ENCODE measurements around the gene HOXA4.

Gene HOXA4

GRCh38 chr7:27106181-27106900, 24.2 kb downstream of the HOXA4 start:
- DNase-seq (ENCODE audit: low read depth in 2 of 2) = no peak

- no peak for DNase-seq (ENCODE audit: low read depth in 2 of 2)
Observed at GRCh38 chr7:27105301-27106031, 25.1 kb downstream of the HOXA4 start.

GRCh38 chr7:27104341-27105058, 26.1 kb downstream of the HOXA4 start:
- no peak for DNase-seq (ENCODE audit: low read depth in 2 of 2)

GRCh38 chr7:27103489-27104226, 26.9 kb downstream of the HOXA4 start:
- DNase-seq (ENCODE audit: low read depth in 2 of 2) = no peak

- no peak for DNase-seq (ENCODE audit: low read depth in 2 of 2)
Observed at GRCh38 chr7:27102581-27103442, 27.7 kb downstream of the HOXA4 start, which contains the start of gene HOXA2. HOXA2 (minus strand) TSS chr7:27102683; CDS start chr7:27102500, 183 bp downstream.

GRCh38 chr7:27101957-27102580, 28.5 kb downstream of the HOXA4 start:
- no peak for DNase-seq (ENCODE audit: low read depth in 2 of 2)

GRCh38 chr7:27101171-27101956, 29.2 kb downstream of the HOXA4 start:
- DNase-seq (ENCODE audit: low read depth in 2 of 2) = no peak

- no peak for DNase-seq (ENCODE audit: low read depth in 2 of 2)
Observed at GRCh38 chr7:27100694-27101170, 29.8 kb downstream of the HOXA4 start.

- no peak for DNase-seq (ENCODE audit: low read depth in 2 of 2)
Observed at GRCh38 chr7:27099453-27100370, 30.8 kb downstream of the HOXA4 start.

GRCh38 chr7:27098578-27099451, 31.7 kb downstream of the HOXA4 start:
- DNase-seq (ENCODE audit: low read depth in 2 of 2) = peak; percentile 21 to 25

GRCh38 chr7:27097686-27098577, 32.6 kb downstream of the HOXA4 start:
- no peak for DNase-seq (ENCODE audit: low read depth in 2 of 2)

- no peak for DNase-seq (ENCODE audit: low read depth in 2 of 2)
Observed at GRCh38 chr7:27096768-27097514, 33.6 kb downstream of the HOXA4 start.

- DNase-seq (ENCODE audit: low read depth in 2 of 2) = peak; percentile 51 to 58
Observed at GRCh38 chr7:27095897-27096767, 34.4 kb downstream of the HOXA4 start, which contains the start of gene HOXA1. HOXA1 (minus strand) TSS chr7:27096000; CDS start chr7:27095912, 88 bp downstream.
